ENCODE data around the gene RNF157.

RNF157 gene

GRCh38 chr17:76121932-76122430 is 118.3 kb downstream of the RNF157 start:
- peak; percentile 55 for DNase-seq

- DNase-seq: no peak
These were observed 119.7 kb downstream of the RNF157 start for GRCh38 chr17:76120658-76121008.

- no peak for DNase-seq
These were observed 120.6 kb downstream of the RNF157 start for GRCh38 chr17:76119409-76120371.

- DNase-seq: no peak
These were observed 125.0 kb downstream of the RNF157 start for GRCh38 chr17:76115138-76115754.

GRCh38 chr17:76111956-76112355 is 128.3 kb downstream of the RNF157 start:
- peak; percentile 67 for DNase-seq

- no peak for DNase-seq
These were observed 132.8 kb downstream of the RNF157 start for GRCh38 chr17:76107509-76107908.

- DNase-seq: peak; percentile 70
These were observed 133.6 kb downstream of the RNF157 start for GRCh38 chr17:76106703-76107102.

GRCh38 chr17:76104896-76105231 is 135.4 kb downstream of the RNF157 start:
- no peak for DNase-seq

- no peak for DNase-seq
These were observed 136.0 kb downstream of the RNF157 start for GRCh38 chr17:76104140-76104895.

- peak; percentile 90 for DNase-seq
These were observed 136.8 kb downstream of the RNF157 start, which contains the start of gene EXOC7 for GRCh38 chr17:76103274-76104139. Gene EXOC7 (minus strand): TSS chr17:76103787. CDS start chr17:76103692, 95 bp downstream.

GRCh38 chr17:76102944-76103273 is 137.4 kb downstream of the RNF157 start:
- no peak for DNase-seq

GRCh38 chr17:76097716-76098295 is 142.5 kb downstream of the RNF157 start:
- DNase-seq: no peak

GRCh38 chr17:76095943-76096342 is 144.3 kb downstream of the RNF157 start:
- no peak for DNase-seq

- no peak for DNase-seq
These were observed 146.2 kb downstream of the RNF157 start for GRCh38 chr17:76094046-76094445.

- DNase-seq: no peak
These were observed 147.5 kb downstream of the RNF157 start for GRCh38 chr17:76092526-76093413.
